ENCODE measurements around the gene SORCS1. TPM values are rescaled to one million over a fixed set of nuclear protein-coding genes. Genes with fewer than 3 reads are reported as not detected.

SORCS1 gene
- total and polyA plus RNA-seq, 2 of the 8 experiments (the other 6 are each of a cell fraction or from before 2014, with no cell fraction given), result 4.1 to 4.6 TPM

GRCh38 chr10:106982268-106982667 lies 182.2 kb downstream of the SORCS1 start:
- H4K91ac ChIP-seq (replicated peaks; ENCODE audit: insufficient read length, low read length), result no peak overlapping the region
- CTCF ChIA-PET (ENCODE audit: partially characterized antibody), result interaction anchor here (0.6 to 1.6 kb wide), 3 partner anchors 9 to 187 kb away, joined by 3 to 5 read pairs (median 4); no protein-coding TSS in a partner anchor

More at GRCh38 chr10:106982268-106982667, 182.2 kb downstream of the SORCS1 start:
- no peak overlapping the region for H3K23ac ChIP-seq (ENCODE audit: insufficient read length)
- POLR2A ChIA-PET (ENCODE audit: partially characterized antibody), result interaction anchor here (0.6 kb wide), 1 partner anchor 1500 kb away, joined by 3 read pairs; no protein-coding TSS in a partner anchor
- H3K14ac ChIP-seq (ENCODE audit: insufficient read length), result no peak overlapping the region
- H3K4me2 ChIP-seq (ENCODE audit: insufficient read depth in 1 of 2, low read depth in 2 of 2, low read length in 2 of 2), result no peak overlapping the region
- H3K4me1 ChIP-seq (replicated peaks in 1 of 4; ENCODE audit: control insufficient read depth in 3 of 4, insufficient read depth in 4 of 4, low read length in 3 of 4), result peaks cover 0 to 3% (median under 1%) of the 10 kb centered on the region in 4 experiments; a peak in 1 of 7 replicates
- H3K36me3 ChIP-seq (ENCODE audit: control insufficient read depth in 2 of 4, insufficient read depth in 4 of 4, low read length in 3 of 4), result no peaks in the 10 kb centered on the region
- H3K23me2 ChIP-seq (ENCODE audit: low read depth, low read length), result no peaks in the 10 kb centered on the region
- no peak overlapping the region for H2BK12ac ChIP-seq (ENCODE audit: low read depth, low read length)
- no peak overlapping the region for H3K9ac ChIP-seq (replicated peaks in 1 of 4; ENCODE audit: extremely low read depth in 1 of 4, low read depth in 3 of 4, low read length in 3 of 4)
- no peaks in the 10 kb centered on the region for H3K27me3 ChIP-seq (replicated peaks in 1 of 4; ENCODE audit: control insufficient read depth in 3 of 4, extremely low read depth in 1 of 4, insufficient read depth in 3 of 4, low read length in 3 of 4)
- no peak overlapping the region for H3K4ac ChIP-seq (replicated peaks; ENCODE audit: insufficient read length, low read depth, low read length)
- H4K8ac ChIP-seq (ENCODE audit: extremely low read depth, insufficient read depth, low read length), result no peak overlapping the region
- H4K5ac ChIP-seq (ENCODE audit: insufficient read length, low read depth, low read length), result no peak overlapping the region
- H3K79me1 ChIP-seq (ENCODE audit: low read depth, low read length), result no peaks in the 10 kb centered on the region
- no peak for DNase-seq (ENCODE audit: low read depth in 1 of 2, low spot score in 2 of 2)
- FAIRE-seq, result no peak
- H2AK5ac ChIP-seq (ENCODE audit: low read depth, low read length), result no peak overlapping the region
- no peak overlapping the region for H2BK20ac ChIP-seq (ENCODE audit: low read length)
- no peak overlapping the region for H3K18ac ChIP-seq (ENCODE audit: extremely low read depth, low read length)
- no peak overlapping the region for H3K4me3 ChIP-seq (ENCODE audit: extremely low read depth in 1 of 4, insufficient read depth in 2 of 4, low read depth in 3 of 4, low read length in 4 of 4)
- no peak overlapping the region for H2AFZ ChIP-seq (ENCODE audit: low read length)
- H4K20me1 ChIP-seq (replicated peaks in 1 of 2; ENCODE audit: control insufficient read depth in 1 of 2, insufficient read depth in 2 of 2, low read length in 2 of 2), result no peaks in the 10 kb centered on the region
- H3K56ac ChIP-seq (replicated peaks; ENCODE audit: insufficient read length, low read depth, low read length), result no peak overlapping the region
- H3K27ac ChIP-seq (ENCODE audit: low read depth, low read length), result no peak overlapping the region
- no peaks in the 10 kb centered on the region for H3K79me2 ChIP-seq (ENCODE audit: control insufficient read depth in 1 of 2, insufficient read depth in 2 of 2, low read length in 2 of 2)
- no peak overlapping the region for H2BK120ac ChIP-seq (replicated peaks; ENCODE audit: low read depth, low read length)
- H3K9me3 ChIP-seq (ENCODE audit: insufficient read depth in 2 of 2, low read depth in 1 of 2, low read length in 1 of 2), result no peaks in the 10 kb centered on the region
- TF ChIP-seq POLR2AphosphoS5 (IDR thresholded peaks at IDR 0.05; ENCODE audit: low read depth, low read length) (no peak), RNF2 (IDR thresholded peaks at IDR 0.05; ENCODE audit: borderline replicate concordance, low read depth, low read length, missing control alignments, poor library complexity, severe bottlenecking) (no peak)
- H2BK5ac ChIP-seq (ENCODE audit: low read depth, low read length), result no peak overlapping the region
- H2BK15ac ChIP-seq (ENCODE audit: low read length), result no peak overlapping the region
- WGBS, 2 experiments (ENCODE audit: extremely low coverage in 1 of 2, insufficient coverage in 1 of 2, insufficient read length in 1 of 2, insufficient replicate concordance in 2 of 2, low coverage in 1 of 2, low lambda C conversion rate in 2 of 2, missing lambda C conversion rate in 1 of 2), result 94% methylated on average over 4 of the region's 4 CpGs; no CpG with 5 or more reads in 1 of the 2 experiments
